ENCODE data around the gene ERBB2.
"Not testable (repeated sequence)": the region's sequence is repeated elsewhere in the genome, so short reads cannot be mapped to it uniquely, and the experiment has no call there.

ERBB2 gene

GRCh38 chr17:39757931-39758873, 58.3 kb downstream of the ERBB2 start:
- no peak for DNase-seq

GRCh38 chr17:39759204-39759603, 59.3 kb downstream of the ERBB2 start:
- no peak for DNase-seq

- DNase-seq: no peak
Observed at GRCh38 chr17:39761861-39762496, 62.1 kb downstream of the ERBB2 start.

- DNase-seq: no peak
Observed at GRCh38 chr17:39763051-39763820, 63.4 kb downstream of the ERBB2 start.

GRCh38 chr17:39764171-39764570, 64.3 kb downstream of the ERBB2 start:
- not testable (repeated sequence) for DNase-seq

- DNase-seq: no peak
Observed at GRCh38 chr17:39765175-39765574, 65.3 kb downstream of the ERBB2 start.

- DNase-seq: no peak
Observed at GRCh38 chr17:39765766-39766165, 65.9 kb downstream of the ERBB2 start.

GRCh38 chr17:39767147-39767546, 67.3 kb downstream of the ERBB2 start:
- no peak for DNase-seq

- peak in 1 of 51 donors; percentile 7 for DNase-seq
Observed at GRCh38 chr17:39769974-39770587, 70.2 kb downstream of the ERBB2 start.

GRCh38 chr17:39772415-39772814, 72.6 kb downstream of the ERBB2 start:
- peak in 1 of 51 donors; percentile 23 for DNase-seq

GRCh38 chr17:39772987-39773934, 73.4 kb downstream of the ERBB2 start:
- no peak for DNase-seq

- DNase-seq: no peak
Observed at GRCh38 chr17:39774047-39774446, 74.2 kb downstream of the ERBB2 start.

- no peak for DNase-seq
Observed at GRCh38 chr17:39775031-39775430, 75.2 kb downstream of the ERBB2 start.

- DNase-seq: no peak
Observed at GRCh38 chr17:39776252-39776651, 76.4 kb downstream of the ERBB2 start.

- no peak for DNase-seq
Observed at GRCh38 chr17:39777534-39778365, 77.9 kb downstream of the ERBB2 start.

Data from hypothalamus (tissue), 51 donors.